ENCODE data around the gene ARHGEF10L.

The ARHGEF10L gene

GRCh38 chr1:17717594-17718535, 178.4 kb downstream of the ARHGEF10L start:
- H3K36me3 ChIP-seq (ENCODE audit: control insufficient read depth in 2 of 2, insufficient read depth in 2 of 2, low read length in 2 of 2) = no peaks in the 10 kb centered on the region
- no peak overlapping the region for H3K27ac ChIP-seq (ENCODE audit: low read depth in 2 of 2, low read length in 2 of 2)
- no peak overlapping the region for H3K4me3 ChIP-seq (ENCODE audit: low read length in 2 of 2)
- H3K4me1 ChIP-seq (ENCODE audit: control insufficient read depth in 2 of 2, insufficient read depth in 2 of 2, low read length in 2 of 2) = no peaks in the 10 kb centered on the region
- H3K9me3 ChIP-seq (ENCODE audit: control insufficient read depth in 2 of 2, low read length in 2 of 2) = no peaks in the 10 kb centered on the region
- H3K27me3 ChIP-seq (ENCODE audit: control insufficient read depth in 2 of 2, insufficient read depth in 2 of 2, low read length in 2 of 2) = peaks cover 0 to 2% of the 10 kb centered on the region in 2 donors
- no peak overlapping the region for H3K9ac ChIP-seq (ENCODE audit: low read depth in 1 of 2, low read length in 2 of 2)

GRCh38 chr1:17719874-17720273, 180.4 kb downstream of the ARHGEF10L start:
- H3K36me3 ChIP-seq (ENCODE audit: control insufficient read depth in 2 of 2, insufficient read depth in 2 of 2, low read length in 2 of 2) = no peaks in the 10 kb centered on the region
- no peak overlapping the region for H3K9ac ChIP-seq (ENCODE audit: low read depth in 1 of 2, low read length in 2 of 2)

GRCh38 chr1:17721444-17721843, 181.9 kb downstream of the ARHGEF10L start:
- H3K4me1 ChIP-seq (ENCODE audit: control insufficient read depth in 2 of 2, insufficient read depth in 2 of 2, low read length in 2 of 2) = no peaks in the 10 kb centered on the region
- H3K9me3 ChIP-seq (ENCODE audit: control insufficient read depth in 2 of 2, low read length in 2 of 2) = no peaks in the 10 kb centered on the region
- peaks cover 0 to 5% of the 10 kb centered on the region in 2 donors for H3K27me3 ChIP-seq (ENCODE audit: control insufficient read depth in 2 of 2, insufficient read depth in 2 of 2, low read length in 2 of 2)
- no peaks in the 10 kb centered on the region for H3K36me3 ChIP-seq (ENCODE audit: control insufficient read depth in 2 of 2, insufficient read depth in 2 of 2, low read length in 2 of 2)
- H3K27ac ChIP-seq (ENCODE audit: low read depth in 2 of 2, low read length in 2 of 2) = no peak overlapping the region
- no peak overlapping the region for H3K9ac ChIP-seq (ENCODE audit: low read depth in 1 of 2, low read length in 2 of 2)
- H3K4me3 ChIP-seq (ENCODE audit: low read length in 2 of 2) = no peak overlapping the region

More at GRCh38 chr1:17719874-17720273, 180.4 kb downstream of the ARHGEF10L start:
- no peak overlapping the region for H3K27ac ChIP-seq (ENCODE audit: low read depth in 2 of 2, low read length in 2 of 2)
- no peak overlapping the region for H3K4me3 ChIP-seq (ENCODE audit: low read length in 2 of 2)
- H3K27me3 ChIP-seq (ENCODE audit: control insufficient read depth in 2 of 2, insufficient read depth in 2 of 2, low read length in 2 of 2) = peaks cover 0 to 5% of the 10 kb centered on the region in 2 donors
- no peaks in the 10 kb centered on the region for H3K4me1 ChIP-seq (ENCODE audit: control insufficient read depth in 2 of 2, insufficient read depth in 2 of 2, low read length in 2 of 2)
- no peaks in the 10 kb centered on the region for H3K9me3 ChIP-seq (ENCODE audit: control insufficient read depth in 2 of 2, low read length in 2 of 2)

- no peaks in the 10 kb centered on the region for H3K36me3 ChIP-seq (ENCODE audit: control insufficient read depth in 2 of 2, insufficient read depth in 2 of 2, low read length in 2 of 2)
- no peaks in the 10 kb centered on the region for H3K4me1 ChIP-seq (ENCODE audit: control insufficient read depth in 2 of 2, insufficient read depth in 2 of 2, low read length in 2 of 2)
- no peaks in the 10 kb centered on the region for H3K9me3 ChIP-seq (ENCODE audit: control insufficient read depth in 2 of 2, low read length in 2 of 2)
- H3K9ac ChIP-seq (ENCODE audit: low read depth in 1 of 2, low read length in 2 of 2) = no peak overlapping the region
- H3K27ac ChIP-seq (ENCODE audit: low read depth in 2 of 2, low read length in 2 of 2) = no peak overlapping the region
- peaks cover 0 to 5% of the 10 kb centered on the region in 2 donors for H3K27me3 ChIP-seq (ENCODE audit: control insufficient read depth in 2 of 2, insufficient read depth in 2 of 2, low read length in 2 of 2)
- H3K4me3 ChIP-seq (ENCODE audit: low read length in 2 of 2) = no peak overlapping the region
Measured at GRCh38 chr1:17723684-17724083, 184.2 kb downstream of the ARHGEF10L start.

- Histone ChIP-seq H3K27ac (ENCODE audit: low read depth in 2 of 2, low read length in 2 of 2) (no peak overlapping the region), H3K9ac (ENCODE audit: low read depth in 1 of 2, low read length in 2 of 2) (no peak overlapping the region), H3K4me1 (ENCODE audit: control insufficient read depth in 2 of 2, insufficient read depth in 2 of 2, low read length in 2 of 2) (no peaks in the 10 kb centered on the region), H3K36me3 (ENCODE audit: control insufficient read depth in 2 of 2, insufficient read depth in 2 of 2, low read length in 2 of 2) (no peaks in the 10 kb centered on the region), H3K9me3 (ENCODE audit: control insufficient read depth in 2 of 2, low read length in 2 of 2) (no peaks in the 10 kb centered on the region), H3K4me3 (ENCODE audit: low read length in 2 of 2) (no peak overlapping the region), H3K27me3 (ENCODE audit: control insufficient read depth in 2 of 2, insufficient read depth in 2 of 2, low read length in 2 of 2) (peaks cover 0 to 5% of the 10 kb centered on the region in 2 donors)
Measured at GRCh38 chr1:17724150-17724549, 184.7 kb downstream of the ARHGEF10L start.

GRCh38 chr1:17725084-17725719, 185.7 kb downstream of the ARHGEF10L start:
- Histone ChIP-seq H3K9ac (ENCODE audit: low read depth in 1 of 2, low read length in 2 of 2) (no peak overlapping the region), H3K36me3 (ENCODE audit: control insufficient read depth in 2 of 2, insufficient read depth in 2 of 2, low read length in 2 of 2) (no peaks in the 10 kb centered on the region), H3K27ac (ENCODE audit: low read depth in 2 of 2, low read length in 2 of 2) (no peak overlapping the region), H3K27me3 (ENCODE audit: control insufficient read depth in 2 of 2, insufficient read depth in 2 of 2, low read length in 2 of 2) (peaks cover 0 to 5% of the 10 kb centered on the region in 2 donors), H3K4me1 (ENCODE audit: control insufficient read depth in 2 of 2, insufficient read depth in 2 of 2, low read length in 2 of 2) (no peaks in the 10 kb centered on the region), H3K9me3 (ENCODE audit: control insufficient read depth in 2 of 2, low read length in 2 of 2) (no peaks in the 10 kb centered on the region), H3K4me3 (ENCODE audit: low read length in 2 of 2) (no peak overlapping the region)

GRCh38 chr1:17725811-17726582, 186.5 kb downstream of the ARHGEF10L start:
- Histone ChIP-seq H3K9ac (ENCODE audit: low read depth in 1 of 2, low read length in 2 of 2) (no peak overlapping the region), H3K4me1 (ENCODE audit: control insufficient read depth in 2 of 2, insufficient read depth in 2 of 2, low read length in 2 of 2) (no peaks in the 10 kb centered on the region), H3K27me3 (ENCODE audit: control insufficient read depth in 2 of 2, insufficient read depth in 2 of 2, low read length in 2 of 2) (peaks cover 0 to 5% of the 10 kb centered on the region in 2 donors)

GRCh38 chr1:17728123-17728712, 188.7 kb downstream of the ARHGEF10L start:
- H3K27ac ChIP-seq (ENCODE audit: low read depth in 2 of 2, low read length in 2 of 2) = no peak overlapping the region
- peaks cover 0 to 5% of the 10 kb centered on the region in 2 donors for H3K27me3 ChIP-seq (ENCODE audit: control insufficient read depth in 2 of 2, insufficient read depth in 2 of 2, low read length in 2 of 2)
- H3K9ac ChIP-seq (ENCODE audit: low read depth in 1 of 2, low read length in 2 of 2) = no peak overlapping the region
- no peaks in the 10 kb centered on the region for H3K4me1 ChIP-seq (ENCODE audit: control insufficient read depth in 2 of 2, insufficient read depth in 2 of 2, low read length in 2 of 2)
- H3K4me3 ChIP-seq (ENCODE audit: low read length in 2 of 2) = no peak overlapping the region
- no peaks in the 10 kb centered on the region for H3K36me3 ChIP-seq (ENCODE audit: control insufficient read depth in 2 of 2, insufficient read depth in 2 of 2, low read length in 2 of 2)
- H3K9me3 ChIP-seq (ENCODE audit: control insufficient read depth in 2 of 2, low read length in 2 of 2) = no peaks in the 10 kb centered on the region

More at GRCh38 chr1:17725811-17726582, 186.5 kb downstream of the ARHGEF10L start:
- Histone ChIP-seq H3K27ac (ENCODE audit: low read depth in 2 of 2, low read length in 2 of 2) (no peak overlapping the region), H3K36me3 (ENCODE audit: control insufficient read depth in 2 of 2, insufficient read depth in 2 of 2, low read length in 2 of 2) (no peaks in the 10 kb centered on the region), H3K4me3 (ENCODE audit: low read length in 2 of 2) (no peak overlapping the region), H3K9me3 (ENCODE audit: control insufficient read depth in 2 of 2, low read length in 2 of 2) (no peaks in the 10 kb centered on the region)

GRCh38 chr1:17729248-17729647, 189.8 kb downstream of the ARHGEF10L start:
- H3K27me3 ChIP-seq (ENCODE audit: control insufficient read depth in 2 of 2, insufficient read depth in 2 of 2, low read length in 2 of 2) = no peaks in the 10 kb centered on the region
- H3K4me3 ChIP-seq (ENCODE audit: low read length in 2 of 2) = no peak overlapping the region
- H3K9me3 ChIP-seq (ENCODE audit: control insufficient read depth in 2 of 2, low read length in 2 of 2) = no peaks in the 10 kb centered on the region
- no peak overlapping the region for H3K27ac ChIP-seq (ENCODE audit: low read depth in 2 of 2, low read length in 2 of 2)
- no peaks in the 10 kb centered on the region for H3K36me3 ChIP-seq (ENCODE audit: control insufficient read depth in 2 of 2, insufficient read depth in 2 of 2, low read length in 2 of 2)
- no peaks in the 10 kb centered on the region for H3K4me1 ChIP-seq (ENCODE audit: control insufficient read depth in 2 of 2, insufficient read depth in 2 of 2, low read length in 2 of 2)
- H3K9ac ChIP-seq (ENCODE audit: low read depth in 1 of 2, low read length in 2 of 2) = no peak overlapping the region

All from mucosa of rectum (tissue), 2 donors.